ENCODE results near the gene FAM50B.

- no peak for TF ChIP-seq CTCF (IDR thresholded peaks at IDR 0.05)
- TF ChIP-seq POLR2A (IDR thresholded peaks at IDR 0.05) = no peak
Observed at GRCh38 chr6:3800850-3801591, 48.2 kb upstream of the FAM50B start.
